ENCODE results near the gene DDAH1. TPM values are rescaled to one million over a fixed set of nuclear protein-coding genes. Genes with fewer than 3 reads are reported as not detected.

The DDAH1 gene
- total RNA-seq, 1 experiment from 2014 or later = 36.3 TPM

DNA sequence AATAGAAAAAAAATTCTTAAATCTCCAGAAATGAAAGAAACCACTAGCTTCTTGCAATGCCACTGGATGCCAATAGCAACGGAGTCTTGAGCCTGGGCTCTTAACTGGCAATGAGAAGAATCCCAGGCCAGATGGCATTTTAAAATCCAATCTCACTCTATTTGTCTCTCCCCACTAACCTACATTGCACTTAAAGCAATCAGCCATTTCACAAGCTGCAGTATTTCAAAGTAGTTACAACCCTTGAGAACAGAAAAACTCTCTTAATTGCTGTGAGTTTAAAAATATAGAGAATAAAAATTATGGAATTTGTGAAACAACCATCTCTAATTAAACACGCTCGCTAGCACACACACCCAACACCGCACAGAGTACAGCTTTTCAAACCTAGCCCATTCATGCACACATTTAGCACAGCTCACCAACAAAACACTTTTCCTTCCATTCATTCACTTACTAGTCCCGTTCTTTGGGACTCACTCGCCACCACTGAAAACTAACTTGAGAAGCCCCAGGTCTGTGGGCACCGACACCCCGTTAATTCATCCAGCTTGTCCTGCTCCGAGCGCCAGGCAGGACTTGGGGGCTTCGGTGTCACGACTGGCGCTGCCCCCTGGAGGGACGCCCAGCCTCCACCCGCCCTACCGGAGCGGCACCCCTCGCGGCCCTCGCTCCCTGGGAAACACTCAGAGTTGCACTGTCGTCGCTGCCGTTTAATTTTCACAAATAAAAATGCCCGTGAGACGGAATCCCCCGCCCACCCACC lies 1.0 kb downstream of the DDAH1 start:
- H2AK5ac ChIP-seq (ENCODE audit: insufficient read length, low read length) = no peak overlapping the region
- H3K79me2 ChIP-seq (ENCODE audit: insufficient read depth, low read length) = peaks cover 2% of the 10 kb centered on the region; the same call in 1 of the 2 replicates
- no peak overlapping the region for H2BK120ac ChIP-seq (ENCODE audit: low read depth, low read length, poor library complexity, severe bottlenecking)
- H4K20me1 ChIP-seq (ENCODE audit: control insufficient read depth, insufficient read depth, insufficient read length) = no peaks in the 10 kb centered on the region
- no peaks in the 10 kb centered on the region for H3K9me3 ChIP-seq (ENCODE audit: control insufficient read depth, low read depth, low read length)
- no peak overlapping the region for H4K5ac ChIP-seq (ENCODE audit: insufficient read length, low read depth, low read length)
- H3K9me3 Mint-ChIP-seq = no peaks in the 10 kb centered on the region
- no peak overlapping the region for H2BK20ac ChIP-seq (ENCODE audit: low read depth, low read length, poor library complexity, severe bottlenecking)
- H3K27me3 Mint-ChIP-seq (ENCODE audit: low read depth) = peaks cover 33% of the 10 kb centered on the region
- H4K8ac ChIP-seq (replicated peaks; ENCODE audit: insufficient read length, low read depth, low read length) = no peak overlapping the region
- no peak overlapping the region for H3T11ph ChIP-seq (ENCODE audit: low read length)
- H2AFZ ChIP-seq (ENCODE audit: low read length) = no peak overlapping the region
- H3K27me3 ChIP-seq (ENCODE audit: insufficient read depth, low read length) = peaks cover 7% of the 10 kb centered on the region; the same call in 1 of the 2 replicates
- no peak overlapping the region; the same call in 1 of the 2 replicates for H3K14ac ChIP-seq (ENCODE audit: insufficient read depth, low read length)
- H3K4ac ChIP-seq (ENCODE audit: low read depth, low read length) = no peak overlapping the region
- H3K18ac ChIP-seq (ENCODE audit: insufficient read length, low read depth, low read length) = no peak overlapping the region
- H3K4me1 Mint-ChIP-seq = peaks cover 33 to 34% of the 10 kb centered on the region in 2 experiments
- no peak overlapping the region for H3K27ac ChIP-seq (ENCODE audit: insufficient read length, low read depth, low read length)
- DNase-seq = no peak
- H3K56ac ChIP-seq (ENCODE audit: insufficient read length, low read depth, low read length) = no peak overlapping the region
- no peaks in the 10 kb centered on the region; the same call in 1 of the 2 replicates for H3K4me1 ChIP-seq (ENCODE audit: insufficient read depth, low read length)
- no peak overlapping the region for H2BK5ac ChIP-seq (ENCODE audit: insufficient read length, low read length)
- no peak overlapping the region for H3K27ac Mint-ChIP-seq
- peak overlapping the region; percentile 64 for H3K9ac ChIP-seq (ENCODE audit: extremely low read depth, insufficient read length, low read length)
- TF ChIP-seq, protein P1, sequence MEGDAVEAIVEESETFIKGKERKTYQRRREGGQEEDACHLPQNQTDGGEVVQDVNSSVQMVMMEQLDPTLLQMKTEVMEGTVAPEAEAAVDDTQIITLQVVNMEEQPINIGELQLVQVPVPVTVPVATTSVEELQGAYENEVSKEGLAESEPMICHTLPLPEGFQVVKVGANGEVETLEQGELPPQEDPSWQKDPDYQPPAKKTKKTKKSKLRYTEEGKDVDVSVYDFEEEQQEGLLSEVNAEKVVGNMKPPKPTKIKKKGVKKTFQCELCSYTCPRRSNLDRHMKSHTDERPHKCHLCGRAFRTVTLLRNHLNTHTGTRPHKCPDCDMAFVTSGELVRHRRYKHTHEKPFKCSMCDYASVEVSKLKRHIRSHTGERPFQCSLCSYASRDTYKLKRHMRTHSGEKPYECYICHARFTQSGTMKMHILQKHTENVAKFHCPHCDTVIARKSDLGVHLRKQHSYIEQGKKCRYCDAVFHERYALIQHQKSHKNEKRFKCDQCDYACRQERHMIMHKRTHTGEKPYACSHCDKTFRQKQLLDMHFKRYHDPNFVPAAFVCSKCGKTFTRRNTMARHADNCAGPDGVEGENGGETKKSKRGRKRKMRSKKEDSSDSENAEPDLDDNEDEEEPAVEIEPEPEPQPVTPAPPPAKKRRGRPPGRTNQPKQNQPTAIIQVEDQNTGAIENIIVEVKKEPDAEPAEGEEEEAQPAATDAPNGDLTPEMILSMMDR (conservative IDR thresholded peaks at IDR 0.05) = no peak
- no CpG with 5 or more reads among the region's 26 CpGs for WGBS (ENCODE audit: extremely low coverage, insufficient read length, low lambda C conversion rate)
- no peaks in the 10 kb centered on the region for H3K79me1 ChIP-seq (ENCODE audit: insufficient read depth, low read depth, low read length, poor library complexity, severe bottlenecking)
- H3K36me3 Mint-ChIP-seq (ENCODE audit: insufficient read depth in 1 of 3, low read depth in 3 of 3) = no peaks in the 10 kb centered on the region
- no peak overlapping the region for H2BK15ac ChIP-seq (ENCODE audit: low read depth, low read length)
- no peak overlapping the region for H4K91ac ChIP-seq (ENCODE audit: insufficient read length, low read depth, low read length)
- H3K23ac ChIP-seq (ENCODE audit: insufficient read length, low read depth, low read length) = no peak overlapping the region
- H2BK12ac ChIP-seq (ENCODE audit: insufficient read length, low read depth, low read length) = no peak overlapping the region
- peaks cover 5% of the 10 kb centered on the region for H3K23me2 ChIP-seq (ENCODE audit: insufficient read length, low read depth, low read length, poor library complexity, severe bottlenecking)
- peak overlapping the region; percentile 61 to 79 for H3K4me3 Mint-ChIP-seq
- peak overlapping the region; percentile 70 for H3K4me2 ChIP-seq (ENCODE audit: insufficient read depth, insufficient read length, low read length)

Data from H9 (cell line).